HG02610 (cell line): ENCODE measurements around the gene RAP2A.

Experiments used
- ATAC-seq: cut with Tn5 transposase; IDR thresholded peaks from one replicate; pipeline ENCODE4 v1.9.1; 2021; ENCODE audit warnings: mild to moderate bottlenecking, moderate library complexity; ENCODE audit not compliant: unreplicated experiment

Gene RAP2A

DNA sequence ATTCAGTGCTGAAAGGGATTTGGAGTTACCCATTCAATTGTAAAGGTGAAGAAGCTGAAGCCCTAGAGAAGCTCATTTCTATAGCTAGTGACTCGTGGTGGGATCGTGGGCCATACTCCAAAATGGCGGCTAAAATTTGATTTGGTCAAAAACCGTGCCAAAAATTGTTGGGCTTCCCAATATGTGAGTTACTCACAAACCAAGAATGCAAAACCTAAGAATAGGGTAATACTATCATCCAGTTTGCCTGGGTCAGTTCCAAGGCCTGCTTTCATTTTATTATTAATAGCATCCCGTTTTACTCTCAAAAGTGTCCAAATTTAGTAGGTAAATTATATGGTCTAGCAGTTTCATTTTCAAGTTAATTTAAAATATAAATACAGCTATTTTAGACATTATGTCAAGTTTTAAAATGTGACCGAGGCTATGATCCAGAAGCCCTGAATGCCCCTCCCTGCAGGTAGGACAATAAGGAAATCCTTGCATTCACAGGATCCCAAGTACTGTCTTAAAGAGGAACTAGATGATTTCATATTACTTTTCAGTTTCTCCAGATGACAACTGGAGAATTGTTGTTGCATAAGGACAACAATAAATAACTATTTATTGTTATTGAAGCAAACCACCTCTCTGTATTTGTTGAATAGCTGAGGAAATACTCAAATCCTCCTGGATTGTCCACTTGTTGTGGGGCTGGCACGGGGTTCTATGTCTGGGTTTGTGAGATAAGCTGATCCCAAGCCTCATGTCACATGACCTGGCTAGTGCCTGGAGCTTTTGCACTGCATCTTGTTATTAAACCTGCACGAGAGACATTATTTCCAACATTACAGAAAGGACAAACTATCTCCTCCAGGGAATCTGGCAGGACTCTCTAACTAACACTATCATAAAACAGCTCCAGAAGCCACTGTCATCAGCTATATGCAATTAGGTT is 11.6 kb upstream of the RAP2A start:
- ATAC-seq: no peak

- ATAC-seq: no peak
These were observed 10.5 kb upstream of the RAP2A start for GRCh38 chr13:97423300-97424045.

DNA sequence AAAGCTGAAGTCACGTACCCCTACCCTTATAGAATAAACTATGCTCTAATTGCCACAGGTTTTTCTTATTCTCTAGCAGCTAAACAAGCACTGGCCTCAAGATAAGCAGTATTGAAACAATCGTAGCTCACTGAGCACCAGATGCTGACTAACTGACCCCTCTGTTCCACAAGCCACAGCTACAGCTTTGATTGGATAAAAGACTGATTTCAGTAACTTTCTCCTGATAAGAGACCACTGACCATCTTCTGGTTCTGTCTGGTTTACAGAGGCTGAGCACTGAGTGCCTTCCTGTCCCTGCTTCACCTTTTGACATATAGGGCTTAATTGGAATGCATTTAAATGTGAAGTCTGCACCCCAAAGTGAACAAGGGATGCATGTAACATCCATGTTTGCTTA is 8.4 kb upstream of the RAP2A start:
- no peak for ATAC-seq

DNA sequence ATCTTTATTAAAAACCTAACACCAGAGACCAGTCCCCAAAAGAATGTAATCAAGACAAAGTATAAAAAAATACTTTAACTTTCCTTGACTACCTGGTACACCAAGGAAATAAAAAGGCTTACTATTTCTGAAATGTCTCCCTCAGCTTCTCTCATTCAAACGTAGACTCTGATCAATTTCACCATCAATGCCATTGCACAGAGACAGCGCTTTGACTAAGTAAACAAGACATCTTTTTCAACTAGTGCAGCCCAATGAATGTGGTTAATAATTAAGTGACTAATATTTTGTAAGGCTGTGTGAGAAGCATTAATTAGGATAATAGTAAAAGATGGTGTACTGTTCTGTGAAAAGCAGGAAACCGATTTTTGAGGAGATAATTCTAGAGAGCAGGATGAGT is 7.3 kb upstream of the RAP2A start:
- no peak for ATAC-seq

DNA sequence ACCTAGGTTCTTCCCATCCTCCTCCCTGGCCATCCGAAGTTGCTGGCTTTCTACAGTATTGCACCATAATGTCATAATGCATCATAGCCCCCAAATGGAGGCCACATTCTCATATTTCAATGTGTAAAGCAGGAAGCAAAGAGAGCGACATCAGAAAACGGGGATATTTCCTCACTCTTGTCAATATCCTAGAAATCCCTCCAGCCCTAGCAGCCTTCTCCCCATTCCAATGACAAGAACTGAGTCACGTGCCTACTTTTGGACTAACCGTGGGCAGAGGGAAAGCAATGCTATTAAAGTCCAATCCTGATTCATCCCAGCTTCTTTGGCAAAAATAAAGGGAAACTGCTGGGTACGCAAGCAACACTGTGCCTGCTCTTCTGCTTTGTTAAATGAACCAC is 4.3 kb upstream of the RAP2A start:
- no peak for ATAC-seq

- no peak for ATAC-seq
These were observed 3.7 kb upstream of the RAP2A start for GRCh38 chr13:97430296-97430695.

- no peak for ATAC-seq
These were observed 2.7 kb upstream of the RAP2A start for GRCh38 chr13:97431171-97431764.

- ATAC-seq: no peak
These were observed 1.6 kb upstream of the RAP2A start for GRCh38 chr13:97432232-97432916.

DNA sequence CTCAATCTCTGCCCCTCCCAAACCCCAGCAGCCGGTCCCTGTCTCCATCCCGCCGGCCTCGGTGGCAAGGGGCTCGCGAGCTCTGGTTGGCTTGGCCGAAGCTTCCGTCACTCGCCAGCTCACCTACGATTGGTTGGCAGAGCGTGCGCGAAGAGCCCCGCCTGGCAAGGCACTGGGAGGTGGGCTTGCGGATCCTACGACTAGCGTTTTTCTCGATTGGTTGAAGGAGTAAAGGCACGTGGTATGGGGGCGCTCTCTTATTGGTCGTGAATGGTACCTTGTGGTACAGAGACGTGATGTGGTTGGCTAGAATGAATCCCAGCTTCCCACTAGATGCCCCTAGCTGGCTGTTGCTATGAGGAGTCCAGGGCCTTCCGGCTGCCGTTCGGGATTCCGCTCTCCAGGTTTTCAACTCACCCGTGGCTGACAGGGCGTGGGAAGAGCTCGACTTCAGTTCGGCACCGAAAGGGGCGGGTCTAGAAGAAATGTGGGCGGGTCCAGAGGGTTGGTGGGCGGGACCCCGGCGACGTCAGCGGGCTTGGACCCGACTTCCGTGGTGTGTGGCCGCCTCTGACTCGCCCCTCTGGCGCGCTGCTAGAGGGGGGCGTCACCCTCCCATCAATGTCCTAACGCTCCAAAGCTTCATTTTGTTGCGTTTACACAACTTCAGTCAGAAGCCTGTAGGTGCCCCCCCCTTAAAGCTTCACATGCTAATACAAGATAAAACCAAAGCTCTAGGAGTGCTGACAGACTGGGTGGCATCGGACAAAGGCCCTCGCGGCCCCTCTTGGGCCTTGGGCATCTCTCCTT is 847 bp upstream of the RAP2A start:
- ATAC-seq: peak; percentile 77

DNA sequence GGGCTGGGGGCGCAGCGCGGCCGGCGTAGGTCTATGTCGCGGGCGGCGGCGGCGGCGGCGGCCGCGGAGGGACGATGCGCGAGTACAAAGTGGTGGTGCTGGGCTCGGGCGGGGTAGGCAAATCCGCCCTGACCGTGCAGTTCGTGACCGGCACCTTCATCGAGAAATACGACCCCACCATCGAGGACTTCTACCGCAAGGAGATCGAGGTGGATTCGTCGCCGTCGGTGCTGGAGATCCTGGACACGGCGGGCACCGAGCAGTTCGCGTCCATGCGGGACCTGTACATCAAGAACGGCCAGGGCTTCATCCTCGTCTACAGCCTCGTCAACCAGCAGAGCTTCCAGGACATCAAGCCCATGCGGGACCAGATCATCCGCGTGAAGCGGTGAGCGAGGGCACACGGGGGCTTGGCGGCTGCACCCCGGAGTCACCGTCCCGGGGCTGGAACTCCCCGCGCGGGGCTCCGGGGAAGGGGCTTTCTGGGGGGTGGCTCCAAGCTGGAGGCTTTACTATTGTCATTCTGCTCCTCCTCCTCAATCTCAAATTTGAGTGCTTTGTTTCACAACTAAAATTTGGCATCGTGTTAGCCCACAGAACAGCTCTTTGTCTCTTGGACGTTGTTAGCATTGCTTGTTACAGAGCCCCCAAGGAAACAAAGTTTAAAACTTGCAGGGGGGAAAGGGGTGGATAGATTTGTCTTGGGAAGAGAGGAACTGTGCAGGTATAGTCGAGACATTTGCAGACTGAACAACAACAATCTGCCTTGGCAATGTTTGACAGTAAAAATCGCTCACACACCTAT is 630 bp downstream of the RAP2A start:
- ATAC-seq: peak; percentile 1

DNA sequence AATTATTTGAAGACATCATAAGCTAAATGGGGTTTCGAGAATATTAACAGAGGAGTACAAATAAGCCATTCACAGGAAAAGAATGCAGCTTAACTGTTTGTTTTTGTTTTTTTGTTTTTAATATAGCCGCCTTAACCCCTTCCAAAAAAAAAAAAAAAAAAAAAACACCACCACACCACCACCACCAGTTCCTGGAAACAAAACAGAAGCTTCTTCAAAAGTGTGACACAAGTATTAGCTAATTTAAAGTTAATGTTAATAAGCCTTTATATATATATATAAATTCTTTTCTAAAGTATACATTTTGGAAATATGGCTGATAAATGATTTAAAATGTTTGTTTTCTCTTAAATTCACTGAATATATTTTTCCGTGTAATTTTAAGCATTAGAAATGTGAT is 1.4 kb downstream of the RAP2A start:
- ATAC-seq: no peak

GRCh38 chr13:97435794-97436193 is 1.8 kb downstream of the RAP2A start:
- ATAC-seq: peak; percentile 10

DNA sequence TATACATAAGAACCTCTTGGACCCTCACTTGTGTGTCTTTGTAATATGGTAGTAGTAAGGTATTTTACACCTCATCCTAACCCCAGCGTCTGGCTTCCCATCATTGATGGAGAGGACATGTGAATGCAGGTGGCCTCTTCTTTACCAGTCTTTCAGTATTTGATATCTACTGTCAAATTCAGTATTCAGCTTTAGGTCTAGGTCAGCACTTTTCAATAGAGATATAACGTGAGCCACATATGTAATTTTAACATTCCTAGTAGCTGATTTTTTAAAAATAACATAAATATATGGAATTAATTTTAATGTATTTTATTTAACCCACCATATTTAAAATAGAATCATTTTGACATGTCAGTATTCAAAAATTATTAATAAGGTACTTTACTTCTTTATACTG is 2.9 kb downstream of the RAP2A start:
- no peak for ATAC-seq

GRCh38 chr13:97437729-97438128 is 3.8 kb downstream of the RAP2A start:
- ATAC-seq: no peak

DNA sequence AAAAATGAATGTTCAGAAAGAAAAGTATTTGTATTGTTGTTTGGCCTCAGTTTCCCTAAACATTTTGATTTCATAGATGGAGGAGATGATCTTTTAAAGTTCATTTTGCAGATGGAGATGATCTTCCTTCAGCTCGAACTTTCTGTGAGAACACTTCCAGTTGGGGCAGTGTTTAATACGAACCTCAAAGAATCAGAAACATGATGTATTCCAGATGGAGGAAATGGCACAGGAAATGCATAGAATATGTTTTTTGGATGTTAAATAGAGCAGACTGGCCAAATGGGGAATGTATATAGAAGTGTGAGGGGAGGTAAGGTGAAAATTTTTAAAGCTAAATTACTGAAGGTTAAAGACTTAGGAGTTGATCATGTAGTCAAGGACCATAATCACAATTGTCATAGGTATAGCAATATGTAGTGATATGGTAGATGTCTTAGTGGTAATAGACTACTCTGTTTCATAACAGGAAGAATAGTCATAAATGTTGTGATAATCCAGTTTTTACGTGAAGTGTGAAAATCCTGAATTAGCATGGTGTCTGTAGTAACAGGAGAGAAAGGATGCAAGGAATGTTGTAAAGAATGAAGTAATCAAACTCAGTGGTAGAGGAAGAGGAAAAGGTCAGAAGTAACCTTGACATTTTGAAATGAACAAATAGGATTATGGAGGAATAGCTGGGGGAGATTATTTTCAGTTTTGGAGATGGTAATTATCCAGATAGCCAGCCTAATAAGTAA is 5.1 kb downstream of the RAP2A start:
- ATAC-seq: no peak

DNA sequence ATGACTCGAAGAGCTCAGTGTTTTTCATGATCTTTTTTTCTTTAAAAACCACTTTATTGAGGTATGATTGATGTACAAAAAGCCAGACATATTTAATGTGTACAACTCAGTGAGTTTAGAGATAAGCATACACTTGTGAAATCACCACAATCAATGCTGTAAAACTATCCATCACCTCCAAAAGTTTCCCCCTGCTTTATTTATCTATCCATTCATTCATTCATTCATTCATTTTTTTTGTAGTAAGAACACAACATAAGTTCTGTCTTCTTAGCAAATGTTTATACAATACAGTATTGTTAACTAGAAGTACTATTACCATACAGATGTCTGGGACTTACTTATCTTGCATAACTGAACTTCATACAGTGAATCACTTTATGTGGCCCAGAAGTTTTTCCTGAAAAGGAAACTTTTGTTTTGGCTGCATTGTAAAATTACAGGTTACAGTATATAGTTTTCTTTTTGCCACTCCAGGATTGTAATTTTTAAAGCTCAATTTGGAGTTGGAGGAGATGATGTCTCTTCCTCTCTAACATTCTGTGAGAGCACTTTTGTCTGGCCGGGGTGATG is 6.7 kb downstream of the RAP2A start:
- ATAC-seq: no peak

- peak; percentile 77 for ATAC-seq
These were observed 7.4 kb downstream of the RAP2A start for GRCh38 chr13:97441368-97441767.

GRCh38 chr13:97445522-97446187 is 11.7 kb downstream of the RAP2A start:
- no peak for ATAC-seq
